PC-9 (cell line): ENCODE measurements around the gene NBEAL2. TPM values are rescaled to one million over a fixed set of nuclear protein-coding genes. Genes with fewer than 3 reads are reported as not detected.

ENCODE experiments used
- BruUV-seq: library from RNA; stranded (reverse); fragments of 400-500 nt; replicated peaks from 2 replicates; lab custom pipeline; 2021; lab: Mats Ljungman, UMichigan
- CTCF ChIA-PET: fragments of 300-600 bp; sonication (Branson Sonifier 250); formaldehyde crosslinking; loops from one replicate; lab custom pipeline; 2022; ENCODE audit warnings: antibody characterized with exemption; lab: Charles Lee
- POLR2A ChIA-PET: fragments of 300-600 bp; sonication (Branson Sonifier 250); formaldehyde crosslinking; loops from one replicate; lab custom pipeline; 2022; ENCODE audit warnings: antibody characterized with exemption; ENCODE audit not compliant: unreplicated experiment; lab: Charles Lee
- DNase-seq, 2 experiments: peaks; one replicate each; pipeline versions ENCODE4 v3.0.0 to v3.0.0-alpha.2; 2015 to 2022; ENCODE audit warnings: mixed read lengths in 1 of 2
- H2AFZ ChIP-seq: fragments of 200-600 bp; sonication (generic); 2 replicates; pipeline ENCODE4 v1.8.1; 2017; ENCODE audit warnings: antibody characterized with exemption
- H3F3A ChIP-seq: fragments of 200-600 bp; sonication (generic); 2 replicates; pipeline ENCODE4 v1.8.1; 2017; ENCODE audit warnings: antibody characterized with exemption, mild to moderate bottlenecking, low read depth; ENCODE audit not compliant: insufficient read depth
- H3K27ac ChIP-seq: fragments of 200-600 bp; sonication (generic); 2 replicates; pipeline ENCODE4 v1.6.1; 2016; ENCODE audit warnings: mixed run types
- H3K27me3 ChIP-seq: fragments of 200-600 bp; sonication (generic); 2 replicates; pipeline ENCODE4 v1.6.1; 2016; ENCODE audit warnings: low read depth, mixed run types; ENCODE audit not compliant: insufficient read depth
- H3K36me3 ChIP-seq: fragments of 200-600 bp; sonication (generic); 2 replicates; pipeline ENCODE4 v1.6.1; 2016; ENCODE audit warnings: low read depth, mixed run types
- H3K4me1 ChIP-seq: fragments of 200-600 bp; sonication (generic); replicated peaks from 2 replicates; pipeline ENCODE4 v1.6.1; 2016; ENCODE audit warnings: mixed run types; ENCODE audit not compliant: insufficient read depth
- H3K4me2 ChIP-seq: fragments of 200-600 bp; sonication (generic); 2 replicates; pipeline ENCODE4 v1.6.1; 2017; ENCODE audit warnings: mixed run types
- H3K4me3 ChIP-seq: fragments of 200-600 bp; sonication (generic); 2 replicates; pipeline ENCODE4 v1.6.1; 2016; ENCODE audit warnings: mixed run types
- H3K79me2 ChIP-seq: fragments of 200-600 bp; sonication (generic); 2 replicates; pipeline ENCODE4 v1.6.1; 2017; ENCODE audit warnings: low read depth, mixed run types
- H3K9me2 ChIP-seq: fragments of 200-600 bp; sonication (generic); 2 replicates; pipeline ENCODE4 v1.8.1; 2017; ENCODE audit warnings: mild to moderate bottlenecking; ENCODE audit not compliant: insufficient read depth
- H3K9me3 ChIP-seq: fragments of 200-600 bp; sonication (generic); 2 replicates; pipeline ENCODE4 v1.8.1; 2016; ENCODE audit warnings: low read depth; ENCODE audit not compliant: insufficient read depth
- H4K20me1 ChIP-seq: fragments of 200-600 bp; sonication (generic); 2 replicates; pipeline ENCODE4 v1.8.1; 2017; ENCODE audit not compliant: insufficient read depth
- CTCF ChIP-seq: fragments of 200-600 bp; sonication (generic); conservative IDR thresholded peaks from 2 replicates; pipeline ENCODE4 v1.6.1; 2017; ENCODE audit warnings: mixed run types, antibody characterized with exemption, mild to moderate bottlenecking, moderate library complexity
- EZH2 ChIP-seq: fragments of 200-600 bp; sonication (generic); IDR thresholded peaks from 2 replicates; pipeline ENCODE4 v1.8.0; 2017; ENCODE audit warnings: antibody characterized with exemption, low read depth
- intact Hi-C: fragments of 100-400 bp; cut with micrococcal nuclease; formaldehyde crosslinking; loops from one replicate; pipeline ENCODE4 v1.10.0; 2022; ENCODE audit not compliant: unreplicated experiment
- total RNA-seq: library from RNA; stranded (reverse); gene quantifications from 2 replicates; pipeline ENCODE4 v1.2.3, GENCODE V29; 2021

Gene NBEAL2
- total RNA-seq, 1 experiment from 2014 or later, result 81.0 TPM

DNA sequence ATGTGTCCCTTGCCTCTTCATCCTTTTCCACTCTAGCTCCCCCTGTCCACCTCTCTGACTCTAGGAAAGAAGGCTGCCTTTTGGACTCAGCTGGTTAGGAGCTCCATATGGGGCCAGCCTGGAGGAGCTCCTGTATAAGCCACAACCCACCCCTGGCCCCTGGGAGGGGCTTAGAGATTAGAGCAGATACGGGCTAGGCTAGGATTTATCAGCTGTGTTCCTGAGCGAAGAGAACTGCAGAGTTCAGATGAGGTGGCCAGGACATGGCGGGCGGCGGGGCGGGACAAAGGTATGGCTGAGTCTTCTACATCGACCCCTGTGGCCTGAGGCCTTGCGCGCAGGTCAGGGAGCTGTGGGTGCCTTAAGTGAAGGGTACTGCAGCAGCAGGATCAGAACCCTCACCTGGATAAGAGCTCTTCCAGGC, 7.9 kb downstream of the NBEAL2 start:
- Histone ChIP-seq H3K9me3 (no peaks in the 10 kb centered on the region), H3K4me3 (no peak overlapping the region), H2AFZ (no peak overlapping the region), H3K4me2 (no peak overlapping the region), H3K4me1 (peaks cover 8% of the 10 kb centered on the region), H3K27me3 (no peaks in the 10 kb centered on the region), H3K79me2 (no peaks in the 10 kb centered on the region), H3K9me2 (no peaks in the 10 kb centered on the region), H3F3A (no peaks in the 10 kb centered on the region; the same call in 1 of the 2 replicates), H3K36me3 (no peaks in the 10 kb centered on the region), H3K27ac (no peak overlapping the region), H4K20me1 (no peaks in the 10 kb centered on the region)
- intact Hi-C loops, result no loop called here
- BruUV-seq, result TSS peak; percentile 59
- DNase-seq, result no peak
- POLR2A ChIA-PET, result interaction anchor here (0.6 to 0.7 kb wide), 4 partner anchors 10 to 902 kb away, joined by 3 to 11 read pairs (median 4); partner anchors contain the start of gene PTPN23
- CTCF ChIA-PET, result interaction anchor here (0.5 to 0.6 kb wide), 2 partner anchors 49 to 384 kb away, joined by 4 read pairs; no protein-coding TSS in a partner anchor
- TF ChIP-seq EZH2, result no peak
- TF ChIP-seq CTCF, result no peak

DNA sequence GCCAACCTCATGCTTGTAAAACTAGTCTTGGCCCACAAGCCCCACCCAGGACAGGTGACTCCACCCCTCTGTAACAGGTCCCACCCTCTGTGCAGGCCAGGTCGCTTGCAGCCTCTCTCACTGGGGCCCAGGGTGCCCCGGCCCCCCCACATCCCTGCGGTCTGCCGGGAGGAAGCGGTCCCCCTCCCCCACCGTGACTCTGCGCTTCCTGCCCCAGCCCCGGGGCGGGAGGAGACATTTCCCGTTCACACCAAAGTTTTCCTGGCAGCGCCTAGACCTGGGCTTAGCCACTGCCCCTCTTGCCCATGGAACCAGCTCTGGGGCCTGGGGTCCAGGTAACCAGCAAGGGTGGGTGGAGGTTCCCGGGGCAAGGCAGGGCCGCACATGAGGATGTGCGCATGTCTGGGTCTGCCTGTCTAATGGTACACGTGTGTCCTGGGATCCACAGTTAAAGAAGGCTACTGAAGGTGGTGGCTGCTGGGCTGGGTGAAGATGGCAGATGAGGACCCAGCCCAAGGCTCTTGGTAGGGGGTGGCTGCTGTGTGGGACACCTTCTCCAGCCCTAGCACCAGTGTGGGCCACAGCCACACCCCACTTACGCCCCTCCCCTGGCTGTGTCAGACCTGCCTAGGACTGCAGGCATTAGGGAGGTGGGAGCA, 8.4 kb downstream of the NBEAL2 start:
- no TSS peak for BruUV-seq
- no peak overlapping the region for H3K4me2 ChIP-seq
- no peaks in the 10 kb centered on the region for H3K9me2 ChIP-seq
- no peaks in the 10 kb centered on the region for H3K36me3 ChIP-seq
- peaks cover 2% of the 10 kb centered on the region for H3K4me1 ChIP-seq
- H3K27me3 ChIP-seq, result no peaks in the 10 kb centered on the region
- CTCF ChIA-PET, result interaction anchor here (0.5 to 0.6 kb wide), 2 partner anchors 49 to 384 kb away, joined by 4 read pairs; no protein-coding TSS in a partner anchor
- no peaks in the 10 kb centered on the region for H3K79me2 ChIP-seq
- peak in 1 of 2 experiments; percentile 82 for DNase-seq
- POLR2A ChIA-PET, result interaction anchor here (0.6 kb wide), 3 partner anchors 11 to 393 kb away, joined by 3 to 11 read pairs (median 4); partner anchors contain the start of gene PTPN23
- H4K20me1 ChIP-seq, result no peaks in the 10 kb centered on the region
- no peak overlapping the region for H3K4me3 ChIP-seq
- H3F3A ChIP-seq, result no peaks in the 10 kb centered on the region; the same call in 1 of the 2 replicates
- TF ChIP-seq EZH2, result no peak
- TF ChIP-seq CTCF, result no peak
- no peaks in the 10 kb centered on the region for H3K9me3 ChIP-seq
- intact Hi-C loops, result no loop called here
- H3K27ac ChIP-seq, result no peak overlapping the region
- H2AFZ ChIP-seq, result no peak overlapping the region

DNA sequence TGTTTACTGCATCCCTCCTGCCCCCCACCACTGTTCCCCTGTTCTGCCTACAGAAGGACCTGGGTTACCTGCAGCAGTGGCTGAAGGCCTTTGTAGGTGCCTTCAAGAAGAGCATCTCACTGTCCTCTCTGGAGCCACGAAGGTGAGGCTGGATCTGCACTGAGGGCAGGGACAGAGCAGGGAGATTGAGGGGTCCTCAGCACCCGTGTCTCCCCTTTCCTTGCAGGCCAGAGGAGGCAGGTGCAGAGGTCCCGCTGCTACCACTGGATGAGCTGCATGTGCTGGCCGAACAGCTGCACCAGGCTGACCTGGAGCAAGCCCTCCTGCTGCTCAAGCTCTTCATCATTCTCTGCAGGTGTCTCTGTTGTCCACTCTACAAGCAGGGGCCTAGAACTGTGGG, 9.2 kb downstream of the NBEAL2 start:
- TSS peak; percentile 21 for BruUV-seq
- H3K4me1 ChIP-seq, result no peaks in the 10 kb centered on the region
- no peak for TF ChIP-seq CTCF
- no peak for TF ChIP-seq EZH2
- POLR2A ChIA-PET, result no interaction called here
- H3K9me3 ChIP-seq, result no peaks in the 10 kb centered on the region
- H3F3A ChIP-seq, result no peaks in the 10 kb centered on the region; the same call in 1 of the 2 replicates
- intact Hi-C loops, result no loop called here
- CTCF ChIA-PET, result no interaction called here
- H4K20me1 ChIP-seq, result no peaks in the 10 kb centered on the region
- no peak overlapping the region for H3K4me3 ChIP-seq
- H3K27me3 ChIP-seq, result no peaks in the 10 kb centered on the region
- no peak overlapping the region for H3K27ac ChIP-seq
- no peak overlapping the region for H2AFZ ChIP-seq
- H3K79me2 ChIP-seq, result no peaks in the 10 kb centered on the region
- DNase-seq, result no peak
- H3K9me2 ChIP-seq, result no peaks in the 10 kb centered on the region
- no peak overlapping the region for H3K4me2 ChIP-seq
- no peaks in the 10 kb centered on the region for H3K36me3 ChIP-seq
